ENCODE measurements around the gene PBOV1. TPM values are rescaled to one million over a fixed set of nuclear protein-coding genes. Genes with fewer than 3 reads are reported as not detected.

Gene PBOV1
- total RNA-seq, 1 experiment from 2014 or later, result not detected

DNA sequence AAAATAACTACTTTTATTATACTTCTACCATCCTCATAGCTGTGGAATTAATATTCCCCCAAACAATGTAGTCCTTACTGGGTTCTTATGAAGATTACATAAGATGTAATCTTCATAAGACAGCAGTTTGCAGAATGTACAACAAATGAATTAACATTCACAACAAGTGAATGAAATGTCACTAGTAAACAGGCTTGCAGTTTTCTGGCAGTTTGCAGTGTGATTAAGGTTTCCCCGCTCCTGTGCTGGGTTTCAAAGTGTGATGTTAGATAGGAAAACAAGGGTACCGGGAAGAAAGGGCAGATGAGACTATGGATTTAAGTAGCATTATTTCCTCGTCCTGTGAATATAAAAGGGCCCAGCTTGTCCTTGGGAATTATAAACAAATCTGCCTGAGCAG, 34.1 kb downstream of the PBOV1 start:
- BruUV-seq (replicated peaks), result no TSS peak
- H3K9me3 ChIP-seq (ENCODE audit: control insufficient read depth in 1 of 2, insufficient read depth in 1 of 2, low read depth in 1 of 2, low read length in 2 of 2), result no peaks in the 10 kb centered on the region
- DNase-seq (ENCODE audit: low read depth, low spot score), result no peak
- CTCF ChIA-PET, result no interaction called here
- no peaks in the 10 kb centered on the region for H3K9me2 ChIP-seq (ENCODE audit: insufficient read depth)
- H3K79me2 ChIP-seq (ENCODE audit: insufficient read depth, low read length), result no peaks in the 10 kb centered on the region
- no peak for ATAC-seq
- H3K9ac ChIP-seq (ENCODE audit: low read length), result no peak overlapping the region
- POLR2A ChIA-PET, result no interaction called here
- TF ChIP-seq JUND (IDR thresholded peaks at IDR 0.05) (no peak), EZH2 (IDR thresholded peaks at IDR 0.05) (no peak), YY1 (IDR thresholded peaks at IDR 0.05; ENCODE audit: extremely low read depth, insufficient replicate concordance, low read depth, low read length) (no peak), CEBPB (IDR thresholded peaks at IDR 0.05; ENCODE audit: low read depth) (no peak), ZNF274 (IDR thresholded peaks at IDR 0.05; ENCODE audit: low read depth, low read length) (no peak), POLR2AphosphoS5 (IDR thresholded peaks at IDR 0.05; ENCODE audit: low read depth, low read length) (no peak), FOSL1 (IDR thresholded peaks at IDR 0.05; ENCODE audit: low read depth) (no peak), TCF7L2 (IDR thresholded peaks at IDR 0.05; ENCODE audit: borderline replicate concordance, extremely low read depth, insufficient read depth, insufficient read length) (no peak), ELF1 (IDR thresholded peaks at IDR 0.05; ENCODE audit: borderline replicate concordance, low read depth) (no peak), SP1 (IDR thresholded peaks at IDR 0.05; ENCODE audit: low read depth) (no peak), CBX3 (IDR thresholded peaks at IDR 0.05; ENCODE audit: low read depth) (no peak), EGR1 (IDR thresholded peaks at IDR 0.05; ENCODE audit: low read depth) (no peak), ZFX (IDR thresholded peaks at IDR 0.05) (no peak), SIN3A (IDR thresholded peaks at IDR 0.05; ENCODE audit: low read depth) (no peak), RAD21 (IDR thresholded peaks at IDR 0.05; ENCODE audit: low read depth) (no peak), POLR2A (IDR thresholded peaks at IDR 0.05; ENCODE audit: borderline replicate concordance, extremely low read depth, insufficient read depth, insufficient read length) (no peak)
- TF ChIP-seq, protein P1, sequence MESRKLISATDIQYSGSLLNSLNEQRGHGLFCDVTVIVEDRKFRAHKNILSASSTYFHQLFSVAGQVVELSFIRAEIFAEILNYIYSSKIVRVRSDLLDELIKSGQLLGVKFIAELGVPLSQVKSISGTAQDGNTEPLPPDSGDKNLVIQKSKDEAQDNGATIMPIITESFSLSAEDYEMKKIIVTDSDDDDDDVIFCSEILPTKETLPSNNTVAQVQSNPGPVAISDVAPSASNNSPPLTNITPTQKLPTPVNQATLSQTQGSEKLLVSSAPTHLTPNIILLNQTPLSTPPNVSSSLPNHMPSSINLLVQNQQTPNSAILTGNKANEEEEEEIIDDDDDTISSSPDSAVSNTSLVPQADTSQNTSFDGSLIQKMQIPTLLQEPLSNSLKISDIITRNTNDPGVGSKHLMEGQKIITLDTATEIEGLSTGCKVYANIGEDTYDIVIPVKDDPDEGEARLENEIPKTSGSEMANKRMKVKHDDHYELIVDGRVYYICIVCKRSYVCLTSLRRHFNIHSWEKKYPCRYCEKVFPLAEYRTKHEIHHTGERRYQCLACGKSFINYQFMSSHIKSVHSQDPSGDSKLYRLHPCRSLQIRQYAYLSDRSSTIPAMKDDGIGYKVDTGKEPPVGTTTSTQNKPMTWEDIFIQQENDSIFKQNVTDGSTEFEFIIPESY (IDR thresholded peaks at IDR 0.05; ENCODE audit: extremely low read depth, insufficient replicate concordance, low read length), result no peak
- TF ChIP-seq, protein P2, sequence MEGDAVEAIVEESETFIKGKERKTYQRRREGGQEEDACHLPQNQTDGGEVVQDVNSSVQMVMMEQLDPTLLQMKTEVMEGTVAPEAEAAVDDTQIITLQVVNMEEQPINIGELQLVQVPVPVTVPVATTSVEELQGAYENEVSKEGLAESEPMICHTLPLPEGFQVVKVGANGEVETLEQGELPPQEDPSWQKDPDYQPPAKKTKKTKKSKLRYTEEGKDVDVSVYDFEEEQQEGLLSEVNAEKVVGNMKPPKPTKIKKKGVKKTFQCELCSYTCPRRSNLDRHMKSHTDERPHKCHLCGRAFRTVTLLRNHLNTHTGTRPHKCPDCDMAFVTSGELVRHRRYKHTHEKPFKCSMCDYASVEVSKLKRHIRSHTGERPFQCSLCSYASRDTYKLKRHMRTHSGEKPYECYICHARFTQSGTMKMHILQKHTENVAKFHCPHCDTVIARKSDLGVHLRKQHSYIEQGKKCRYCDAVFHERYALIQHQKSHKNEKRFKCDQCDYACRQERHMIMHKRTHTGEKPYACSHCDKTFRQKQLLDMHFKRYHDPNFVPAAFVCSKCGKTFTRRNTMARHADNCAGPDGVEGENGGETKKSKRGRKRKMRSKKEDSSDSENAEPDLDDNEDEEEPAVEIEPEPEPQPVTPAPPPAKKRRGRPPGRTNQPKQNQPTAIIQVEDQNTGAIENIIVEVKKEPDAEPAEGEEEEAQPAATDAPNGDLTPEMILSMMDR (IDR thresholded peaks at IDR 0.05 in 2 of 3, conservative IDR thresholded peaks at IDR 0.05 in 1 of 3; ENCODE audit: borderline replicate concordance in 1 of 3, insufficient read depth in 1 of 3, low read depth in 2 of 3, low read length in 2 of 3), result no peak
- TF ChIP-seq, protein P3, sequence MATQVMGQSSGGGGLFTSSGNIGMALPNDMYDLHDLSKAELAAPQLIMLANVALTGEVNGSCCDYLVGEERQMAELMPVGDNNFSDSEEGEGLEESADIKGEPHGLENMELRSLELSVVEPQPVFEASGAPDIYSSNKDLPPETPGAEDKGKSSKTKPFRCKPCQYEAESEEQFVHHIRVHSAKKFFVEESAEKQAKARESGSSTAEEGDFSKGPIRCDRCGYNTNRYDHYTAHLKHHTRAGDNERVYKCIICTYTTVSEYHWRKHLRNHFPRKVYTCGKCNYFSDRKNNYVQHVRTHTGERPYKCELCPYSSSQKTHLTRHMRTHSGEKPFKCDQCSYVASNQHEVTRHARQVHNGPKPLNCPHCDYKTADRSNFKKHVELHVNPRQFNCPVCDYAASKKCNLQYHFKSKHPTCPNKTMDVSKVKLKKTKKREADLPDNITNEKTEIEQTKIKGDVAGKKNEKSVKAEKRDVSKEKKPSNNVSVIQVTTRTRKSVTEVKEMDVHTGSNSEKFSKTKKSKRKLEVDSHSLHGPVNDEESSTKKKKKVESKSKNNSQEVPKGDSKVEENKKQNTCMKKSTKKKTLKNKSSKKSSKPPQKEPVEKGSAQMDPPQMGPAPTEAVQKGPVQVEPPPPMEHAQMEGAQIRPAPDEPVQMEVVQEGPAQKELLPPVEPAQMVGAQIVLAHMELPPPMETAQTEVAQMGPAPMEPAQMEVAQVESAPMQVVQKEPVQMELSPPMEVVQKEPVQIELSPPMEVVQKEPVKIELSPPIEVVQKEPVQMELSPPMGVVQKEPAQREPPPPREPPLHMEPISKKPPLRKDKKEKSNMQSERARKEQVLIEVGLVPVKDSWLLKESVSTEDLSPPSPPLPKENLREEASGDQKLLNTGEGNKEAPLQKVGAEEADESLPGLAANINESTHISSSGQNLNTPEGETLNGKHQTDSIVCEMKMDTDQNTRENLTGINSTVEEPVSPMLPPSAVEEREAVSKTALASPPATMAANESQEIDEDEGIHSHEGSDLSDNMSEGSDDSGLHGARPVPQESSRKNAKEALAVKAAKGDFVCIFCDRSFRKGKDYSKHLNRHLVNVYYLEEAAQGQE (IDR thresholded peaks at IDR 0.05; ENCODE audit: low read depth), result no peak
- TF ChIP-seq, protein P4, sequence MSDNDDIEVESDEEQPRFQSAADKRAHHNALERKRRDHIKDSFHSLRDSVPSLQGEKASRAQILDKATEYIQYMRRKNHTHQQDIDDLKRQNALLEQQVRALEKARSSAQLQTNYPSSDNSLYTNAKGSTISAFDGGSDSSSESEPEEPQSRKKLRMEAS (IDR thresholded peaks at IDR 0.05), result no peak
- no peaks in the 10 kb centered on the region for H3K27me3 ChIP-seq (ENCODE audit: insufficient read depth, low read length)
- H3K27ac ChIP-seq (ENCODE audit: low read depth, low read length), result no peak overlapping the region
- intact Hi-C loops (cut with micrococcal nuclease), result no loop called here
- RAD21 ChIA-PET (ENCODE audit: low non-redundant PET in 1 of 2, low total read pairs in 2 of 2, uncharacterized antibody in 2 of 2, unreplicated experiment in 2 of 2), result no interaction called here
- H4K20me1 ChIP-seq (ENCODE audit: insufficient read depth), result no peaks in the 10 kb centered on the region
- H3K4me2 ChIP-seq (ENCODE audit: low read length), result no peak overlapping the region
- H3K36me3 ChIP-seq (ENCODE audit: control insufficient read depth in 1 of 2, insufficient read depth in 2 of 2, low read length in 2 of 2), result no peaks in the 10 kb centered on the region
- no peaks in the 10 kb centered on the region for H3K4me1 ChIP-seq (ENCODE audit: control insufficient read depth in 1 of 2, insufficient read depth in 2 of 2, low read length in 2 of 2)
- H2AFZ ChIP-seq (ENCODE audit: low read depth, low read length, poor library complexity, severe bottlenecking), result no peak overlapping the region
- H3K4me3 ChIP-seq (replicated peaks in 1 of 2; ENCODE audit: low read depth in 1 of 2, low read length in 2 of 2), result no peak overlapping the region
